ENCODE data around the gene ZNF225. TPM values are rescaled to one million over a fixed set of nuclear protein-coding genes. Genes with fewer than 3 reads are reported as not detected.
"Not testable (repeated sequence)": the region's sequence is repeated elsewhere in the genome, so short reads cannot be mapped to it uniquely, and the experiment has no call there.

The ZNF225 gene
- total RNA-seq, 4 donors from 2014 or later = 0.75 to 1.4 (median 1.1) TPM

DNA sequence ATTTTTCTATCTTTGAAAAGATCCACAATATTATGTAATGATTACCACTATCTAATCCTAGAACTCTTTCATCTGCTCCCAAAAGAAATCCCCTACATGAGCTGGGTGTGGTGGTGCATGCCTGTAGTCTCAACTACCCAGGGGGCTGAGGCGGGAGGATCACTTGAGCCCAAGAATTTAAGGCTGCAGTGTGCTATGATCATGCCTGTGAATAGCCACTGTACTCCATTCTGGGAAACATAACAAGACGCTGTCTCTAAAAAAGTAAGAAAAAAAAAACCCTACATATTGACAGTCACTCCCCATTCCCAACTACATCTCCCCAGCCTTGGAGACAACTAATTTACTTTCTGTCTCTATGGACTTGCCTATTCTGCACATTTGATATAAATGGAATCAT, 50.6 kb downstream of the ZNF225 start:
- Histone ChIP-seq H3K36me3 (peaks cover 0 to 32% of the 10 kb centered on the region in 2 donors), H3K4me3 (peak overlapping the region in 1 of 4 donors; percentile 88), H3K27ac (no peak overlapping the region), H3K4me1 (peaks cover 7 to 13% of the 10 kb centered on the region in 2 donors), H3K9me3 (peaks cover 0 to 32% (median 11%) of the 10 kb centered on the region in 3 donors), H3K27me3 (no peaks in the 10 kb centered on the region)
- DNase-seq (no peak), ATAC-seq (no peak)
- intact Hi-C loops (cut with DNase I; ENCODE audit: low total_unique reads) = loop anchor here (1.0 to 2.0 kb wide), 5 partner anchors 22 to 212 kb away; partner anchors contain the start of genes ZNF221, ZNF225, ZNF234 and ZNF235
- in situ Hi-C loops (cut with MboI; ENCODE audit: low sequenced_read_pairs in 4 of 4) = loop anchor here in 1 of 4 donors (10.0 kb wide), 1 partner anchor 51 kb away; the partner anchor contains the start of gene ZNF227
- TF ChIP-seq, protein P1, sequence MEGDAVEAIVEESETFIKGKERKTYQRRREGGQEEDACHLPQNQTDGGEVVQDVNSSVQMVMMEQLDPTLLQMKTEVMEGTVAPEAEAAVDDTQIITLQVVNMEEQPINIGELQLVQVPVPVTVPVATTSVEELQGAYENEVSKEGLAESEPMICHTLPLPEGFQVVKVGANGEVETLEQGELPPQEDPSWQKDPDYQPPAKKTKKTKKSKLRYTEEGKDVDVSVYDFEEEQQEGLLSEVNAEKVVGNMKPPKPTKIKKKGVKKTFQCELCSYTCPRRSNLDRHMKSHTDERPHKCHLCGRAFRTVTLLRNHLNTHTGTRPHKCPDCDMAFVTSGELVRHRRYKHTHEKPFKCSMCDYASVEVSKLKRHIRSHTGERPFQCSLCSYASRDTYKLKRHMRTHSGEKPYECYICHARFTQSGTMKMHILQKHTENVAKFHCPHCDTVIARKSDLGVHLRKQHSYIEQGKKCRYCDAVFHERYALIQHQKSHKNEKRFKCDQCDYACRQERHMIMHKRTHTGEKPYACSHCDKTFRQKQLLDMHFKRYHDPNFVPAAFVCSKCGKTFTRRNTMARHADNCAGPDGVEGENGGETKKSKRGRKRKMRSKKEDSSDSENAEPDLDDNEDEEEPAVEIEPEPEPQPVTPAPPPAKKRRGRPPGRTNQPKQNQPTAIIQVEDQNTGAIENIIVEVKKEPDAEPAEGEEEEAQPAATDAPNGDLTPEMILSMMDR (IDR thresholded peaks at IDR 0.05 in 4 of 5, conservative IDR thresholded peaks at IDR 0.05 in 1 of 5) = no peak
- no peak for TF ChIP-seq POLR2A (IDR thresholded peaks at IDR 0.05)

DNA sequence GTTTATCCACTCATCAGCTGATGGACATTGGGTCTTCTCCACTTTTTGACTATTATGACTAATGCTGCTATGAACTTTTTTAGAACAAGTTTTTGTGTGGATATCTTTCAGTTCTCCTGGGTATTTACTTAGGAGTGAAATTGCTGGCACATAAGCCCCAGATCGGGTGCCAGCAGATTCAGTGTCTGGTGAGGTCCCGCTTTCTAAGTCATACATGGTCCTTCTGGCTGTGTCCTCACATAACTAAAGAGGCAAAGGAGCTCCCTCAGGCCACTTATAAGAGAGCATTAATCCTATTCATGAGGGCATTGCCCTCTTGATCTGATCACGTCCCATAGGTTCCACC, 51.1 kb downstream of the ZNF225 start:
- Histone ChIP-seq H3K27ac (peak overlapping the region; percentile 79 to 86 (median 84)), H3K9me3 (peaks cover 0 to 27% (median 6%) of the 10 kb centered on the region in 3 donors), H3K4me3 (peak overlapping the region; percentile 86 to 95 (median 88)), H3K36me3 (peaks cover 0 to 33% of the 10 kb centered on the region in 2 donors), H3K27me3 (no peaks in the 10 kb centered on the region), H3K4me1 (peaks cover 7 to 13% of the 10 kb centered on the region in 2 donors)
- no peak for ATAC-seq
- in situ Hi-C loops (cut with MboI; ENCODE audit: low sequenced_read_pairs in 4 of 4) = loop anchor here in 1 of 4 donors (10.0 kb wide), 1 partner anchor 51 kb away; the partner anchor contains the start of gene ZNF227
- intact Hi-C loops (cut with DNase I; ENCODE audit: low total_unique reads) = loop anchor here (1.0 to 2.0 kb wide), 5 partner anchors 23 to 213 kb away; partner anchors contain the start of genes ZNF221, ZNF225, ZNF234 and ZNF235
- DNase-seq = no peak
- TF ChIP-seq POLR2A (IDR thresholded peaks at IDR 0.05) = no peak
- TF ChIP-seq, protein P1 (IDR thresholded peaks at IDR 0.05 in 4 of 5, conservative IDR thresholded peaks at IDR 0.05 in 1 of 5) = no peak

DNA sequence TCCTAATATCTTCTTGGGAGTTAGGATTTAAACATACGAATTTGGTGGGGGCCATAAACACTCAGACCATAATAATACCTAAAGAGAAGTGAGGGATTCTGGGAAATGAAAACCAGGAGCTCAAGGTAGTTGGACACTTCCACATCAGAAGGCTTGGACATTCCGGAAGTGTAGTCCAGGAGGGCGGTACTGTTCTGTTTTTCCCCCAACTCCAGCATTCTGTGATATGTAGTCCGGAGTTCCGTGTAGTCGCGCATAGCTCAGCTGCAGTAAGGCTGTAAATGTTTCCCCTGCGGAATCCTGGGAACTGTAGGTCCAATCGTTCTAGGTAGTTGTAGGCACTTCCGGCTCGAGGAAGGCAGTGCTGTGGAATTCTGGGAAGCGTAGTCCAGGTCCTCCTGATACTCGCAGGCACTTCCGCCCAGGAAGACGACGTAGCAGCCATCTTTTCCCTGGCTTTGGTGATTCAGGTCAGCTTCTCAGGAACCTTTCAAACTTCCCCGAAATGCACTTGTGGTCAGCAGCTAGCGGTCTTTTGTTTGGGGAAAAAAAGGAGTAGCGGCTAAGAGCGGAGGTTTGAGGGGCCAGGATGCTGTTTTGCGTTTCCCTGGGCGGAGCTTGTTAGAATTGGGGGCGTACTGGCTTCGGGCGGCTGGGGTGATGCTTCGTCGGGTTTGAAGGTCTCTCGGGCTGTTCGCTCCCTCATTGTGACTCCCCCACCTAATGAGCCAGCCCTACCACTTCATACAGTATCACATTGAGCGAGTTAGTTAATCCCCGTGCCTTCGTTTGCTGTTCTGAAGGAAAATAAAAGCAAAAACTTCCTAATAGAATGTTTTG, 51.7 kb downstream of the ZNF225 start, which contains the start of gene ZNF226:
TSS of gene ZNF226 (plus strand) at position 428 of the 840 bp plus-strand sequence. CDS start 4,981 bp downstream, outside the sequence.
- H3K27me3 ChIP-seq = no peaks in the 10 kb centered on the region
- H3K4me3 ChIP-seq = peak within 1 kb of the TSS; percentile 86 to 95 (median 88)
- H3K36me3 ChIP-seq = peaks cover 6 to 39% of the 10 kb centered on the region in 2 donors
- H3K4me1 ChIP-seq = peaks cover 7 to 13% of the 10 kb centered on the region in 2 donors
- peaks cover 0 to 21% (median 5%) of the 10 kb centered on the region in 3 donors for H3K9me3 ChIP-seq
- ATAC-seq (peak; percentile 100), DNase-seq (peak; percentile 94)
- intact Hi-C loops (cut with DNase I; ENCODE audit: low total_unique reads) = loop anchor here (1.0 to 5.0 kb wide), 10 partner anchors 24 to 214 kb away; partner anchors contain the start of genes ZNF221, ZNF224, ZNF225 and ZNF227
- in situ Hi-C loops (cut with MboI; ENCODE audit: low sequenced_read_pairs in 4 of 4) = loop anchor here in 1 of 4 donors (10.0 kb wide), 1 partner anchor 50 kb away; the partner anchor contains the start of gene ZNF227
- H3K27ac ChIP-seq = peak within 1 kb of the TSS; percentile 79 to 86 (median 84)
- TF ChIP-seq POLR2A (IDR thresholded peaks at IDR 0.05) = peak in 1 of 2 donors; percentile 53
- TF ChIP-seq, protein P1 (IDR thresholded peaks at IDR 0.05 in 4 of 5, conservative IDR thresholded peaks at IDR 0.05 in 1 of 5) = no peak

DNA sequence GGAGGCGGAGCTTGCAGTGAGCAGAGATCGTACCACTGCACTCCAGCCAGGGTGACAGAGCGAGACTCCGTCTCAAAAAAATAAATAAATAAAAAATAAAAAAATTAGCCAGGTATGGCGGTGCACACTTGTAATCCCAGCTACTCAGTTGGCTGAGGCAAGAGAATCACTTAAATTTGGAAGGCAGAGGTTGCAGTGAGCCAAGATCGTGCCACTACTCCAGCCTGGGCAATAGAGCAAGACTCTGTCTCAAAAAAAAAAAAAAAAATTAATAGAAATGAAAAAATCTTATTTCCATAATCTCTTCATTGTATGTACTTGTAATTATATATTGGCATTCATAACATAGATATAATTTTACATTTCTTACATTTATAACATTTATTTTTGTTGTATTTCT, 57.5 kb downstream of the ZNF225 start:
- intact Hi-C loops (cut with DNase I; ENCODE audit: low total_unique reads); H3K27ac ChIP-seq; DNase-seq; ATAC-seq; H3K4me3 ChIP-seq; in situ Hi-C loops (cut with MboI; ENCODE audit: low sequenced_read_pairs in 4 of 4); H3K27me3 ChIP-seq; H3K4me1 ChIP-seq: not testable (repeated sequence)
- H3K36me3 ChIP-seq = peaks cover 41 to 97% of the 10 kb centered on the region in 2 donors
- peaks cover 0 to 18% (median 5%) of the 10 kb centered on the region in 3 donors for H3K9me3 ChIP-seq

DNA sequence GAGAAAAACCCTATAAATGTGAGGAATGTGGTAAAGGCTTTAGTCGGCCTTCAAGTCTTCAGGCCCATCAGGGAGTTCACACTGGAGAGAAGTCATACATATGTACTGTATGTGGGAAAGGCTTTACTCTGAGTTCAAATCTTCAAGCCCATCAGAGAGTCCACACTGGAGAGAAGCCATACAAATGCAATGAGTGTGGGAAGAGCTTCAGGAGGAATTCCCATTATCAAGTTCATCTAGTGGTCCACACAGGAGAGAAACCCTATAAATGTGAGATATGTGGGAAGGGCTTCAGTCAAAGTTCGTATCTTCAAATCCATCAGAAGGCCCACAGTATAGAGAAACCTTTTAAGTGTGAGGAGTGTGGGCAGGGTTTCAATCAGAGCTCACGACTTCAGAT, 63.4 kb downstream of the ZNF225 start:
- TF ChIP-seq, protein P1 (IDR thresholded peaks at IDR 0.05 in 4 of 5, conservative IDR thresholded peaks at IDR 0.05 in 1 of 5) = no peak
- TF ChIP-seq POLR2A (IDR thresholded peaks at IDR 0.05) = no peak
- no peaks in the 10 kb centered on the region for H3K4me1 ChIP-seq
- peaks cover 26 to 63% of the 10 kb centered on the region in 2 donors for H3K36me3 ChIP-seq
- no peak for DNase-seq
- H3K9me3 ChIP-seq = peaks cover 0 to 44% (median 4%) of the 10 kb centered on the region in 3 donors
- no peak overlapping the region for H3K27ac ChIP-seq
- in situ Hi-C loops (cut with MboI; ENCODE audit: low sequenced_read_pairs in 4 of 4) = no loop called here
- intact Hi-C loops (cut with DNase I; ENCODE audit: low total_unique reads) = no loop called here
- ATAC-seq = no peak
- no peaks in the 10 kb centered on the region for H3K27me3 ChIP-seq
- no peak overlapping the region for H3K4me3 ChIP-seq

All from gastrocnemius medialis (tissue), 4 donors.